ENCODE measurements around the gene KHNYN. TPM values are rescaled to one million over a fixed set of nuclear protein-coding genes. Genes with fewer than 3 reads are reported as not detected.

Gene KHNYN
- total RNA-seq, 2 experiments from 2014 or later: 53.4 to 57.9 TPM

GRCh38 chr14:24432259-24433131, 2.7 kb downstream of the KHNYN start:
- ChIA-PET POLR2A (interaction anchor here (0.6 to 3.0 kb wide), 9 partner anchors 9 to 199 kb away, joined by 3 to 37 read pairs (median 5); partner anchors contain the start of genes ADCY4, SDR39U1 and TINF2), CTCF (interaction anchor here (0.8 to 11.3 kb wide), 24 partner anchors 7 to 314 kb away, joined by 3 to 334 read pairs (median 6); partner anchors contain the start of genes ADCY4, CIDEB, LTB4R and LTB4R2)

- ChIA-PET CTCF (interaction anchor here (11.3 kb wide), 1 partner anchor 101 kb away, joined by 334 read pairs; the partner anchor contains the start of genes ADCY4 and RIPK3), POLR2A (no interaction called here)
These were observed 4.3 kb downstream of the KHNYN start for GRCh38 chr14:24434036-24434435.

GRCh38 chr14:24434676-24435075, 4.9 kb downstream of the KHNYN start:
- POLR2A ChIA-PET: no interaction called here
- CTCF ChIA-PET: interaction anchor here (3.4 to 11.3 kb wide), 2 partner anchors 102 to 125 kb away, joined by 22 to 334 read pairs; partner anchors contain the start of genes ADCY4, CIDEB, LTB4R and LTB4R2

GRCh38 chr14:24435192-24435810, 5.5 kb downstream of the KHNYN start:
- ChIA-PET CTCF (interaction anchor here (1.2 to 11.3 kb wide), 7 partner anchors 10 to 192 kb away, joined by 3 to 334 read pairs (median 7); partner anchors contain the start of genes ADCY4, CIDEB, DHRS1 and LTB4R), POLR2A (interaction anchor here (2.1 kb wide), 1 partner anchor 102 kb away, joined by 6 read pairs; no protein-coding TSS in a partner anchor)

GRCh38 chr14:24435998-24436354, 6.2 kb downstream of the KHNYN start:
- CTCF ChIA-PET: interaction anchor here (0.6 to 11.3 kb wide), 16 partner anchors 9 to 223 kb away, joined by 3 to 334 read pairs (median 4); partner anchors contain the start of genes ADCY4, CHMP4A, CIDEB and DHRS1
- POLR2A ChIA-PET: interaction anchor here (0.7 to 2.1 kb wide), 2 partner anchors 70 to 103 kb away, joined by 3 to 6 read pairs; no protein-coding TSS in a partner anchor

GRCh38 chr14:24436355-24437019, 6.7 kb downstream of the KHNYN start:
- ChIA-PET POLR2A (interaction anchor here (0.7 to 2.1 kb wide), 2 partner anchors 70 to 103 kb away, joined by 3 to 6 read pairs; no protein-coding TSS in a partner anchor), CTCF (interaction anchor here (0.6 to 11.3 kb wide), 19 partner anchors 9 to 224 kb away, joined by 3 to 334 read pairs (median 4); partner anchors contain the start of genes ADCY4, CHMP4A, CIDEB and DHRS1)

- POLR2A ChIA-PET: interaction anchor here (1.0 to 2.1 kb wide), 2 partner anchors 104 to 195 kb away, joined by 3 to 6 read pairs; partner anchors contain the start of gene TINF2
- CTCF ChIA-PET: interaction anchor here (1.0 to 11.3 kb wide), 16 partner anchors 10 to 224 kb away, joined by 3 to 334 read pairs (median 4); partner anchors contain the start of genes ADCY4, CHMP4A, CIDEB and LTB4R
These were observed 7.4 kb downstream of the KHNYN start for GRCh38 chr14:24437020-24437735.

- ChIA-PET POLR2A (interaction anchor here (1.0 kb wide), 1 partner anchor 195 kb away, joined by 3 read pairs; the partner anchor contains the start of gene TINF2), CTCF (interaction anchor here (1.2 to 11.3 kb wide), 7 partner anchors 15 to 128 kb away, joined by 3 to 334 read pairs (median 7); partner anchors contain the start of genes ADCY4, CIDEB, LTB4R and LTB4R2)
These were observed 7.9 kb downstream of the KHNYN start for GRCh38 chr14:24437736-24438067.

GRCh38 chr14:24438223-24439097, 8.7 kb downstream of the KHNYN start:
- POLR2A ChIA-PET: no interaction called here
- CTCF ChIA-PET: interaction anchor here (1.4 to 11.3 kb wide), 5 partner anchors 8 to 167 kb away, joined by 3 to 334 read pairs (median 7); partner anchors contain the start of genes ADCY4, CIDEB, KHNYN and LTB4R

GRCh38 chr14:24439257-24439656, 9.5 kb downstream of the KHNYN start:
- CTCF ChIA-PET: interaction anchor here (1.4 to 3.4 kb wide), 3 partner anchors 8 to 166 kb away, joined by 3 to 25 read pairs (median 7); partner anchors contain the start of genes ADCY4 and KHNYN
- POLR2A ChIA-PET: no interaction called here

GRCh38 chr14:24439830-24440605, 10.3 kb downstream of the KHNYN start:
- POLR2A ChIA-PET: no interaction called here
- CTCF ChIA-PET: interaction anchor here (1.4 to 3.4 kb wide), 4 partner anchors 9 to 166 kb away, joined by 3 to 45 read pairs (median 16); partner anchors contain the start of genes ADCY4, CBLN3 and KHNYN

GRCh38 chr14:24440606-24441399, 11.0 kb downstream of the KHNYN start:
- ChIA-PET POLR2A (interaction anchor here (0.9 to 2.0 kb wide), 2 partner anchors 10 to 108 kb away, joined by 4 to 32 read pairs; partner anchors contain the start of genes CBLN3 and KHNYN), CTCF (interaction anchor here (2.3 to 3.4 kb wide), 2 partner anchors 10 to 108 kb away, joined by 25 to 45 read pairs; partner anchors contain the start of genes ADCY4, CBLN3 and KHNYN)

GRCh38 chr14:24441485-24441884, 11.7 kb downstream of the KHNYN start:
- ChIA-PET POLR2A (interaction anchor here (0.6 to 2.0 kb wide), 6 partner anchors 11 to 232 kb away, joined by 3 to 32 read pairs (median 6); partner anchors contain the start of genes CBLN3, KHNYN and TINF2), CTCF (interaction anchor here (0.8 to 3.4 kb wide), 3 partner anchors 8 to 109 kb away, joined by 3 to 45 read pairs (median 25); partner anchors contain the start of genes ADCY4, CBLN3 and KHNYN)

GRCh38 chr14:24441904-24442239, 12.1 kb downstream of the KHNYN start:
- CTCF ChIA-PET: interaction anchor here (0.8 to 3.4 kb wide), 4 partner anchors 9 to 109 kb away, joined by 3 to 45 read pairs (median 14); partner anchors contain the start of genes ADCY4, CBLN3 and KHNYN

More at GRCh38 chr14:24441904-24442239, 12.1 kb downstream of the KHNYN start:
- POLR2A ChIA-PET: interaction anchor here (0.6 to 2.0 kb wide), 6 partner anchors 11 to 232 kb away, joined by 3 to 32 read pairs (median 6); partner anchors contain the start of genes CBLN3, KHNYN and TINF2

All from activated CD8-positive, alpha-beta memory T cell treated with anti-CD3 and anti-CD28 coated beads for 36 hours (primary cell).